ENCODE data around the gene SNAP29.
"Not testable (repeated sequence)": the region's sequence is repeated elsewhere in the genome, so short reads cannot be mapped to it uniquely, and the experiment has no call there.

The SNAP29 gene

DNA sequence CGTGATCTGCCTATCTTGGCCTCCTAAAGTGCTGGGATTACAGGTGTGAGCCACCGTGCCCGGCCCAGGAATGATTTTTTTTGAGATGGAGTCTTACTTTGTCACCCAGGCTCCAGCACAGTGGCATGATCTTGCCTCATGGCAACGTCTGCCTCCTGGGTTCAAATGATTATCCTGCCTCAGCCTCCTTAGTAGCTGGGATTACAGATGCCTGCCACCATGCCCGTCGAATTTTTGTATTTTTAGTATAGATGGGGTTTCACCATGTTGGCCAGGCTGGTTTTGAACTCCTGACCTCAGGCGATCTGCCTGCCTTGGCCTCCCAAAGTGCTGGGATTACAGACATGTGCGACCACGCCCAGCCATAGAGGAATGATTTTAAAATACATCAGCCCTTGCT, 76.2 kb downstream of the SNAP29 start:
- not testable (repeated sequence) for DNase-seq

DNA sequence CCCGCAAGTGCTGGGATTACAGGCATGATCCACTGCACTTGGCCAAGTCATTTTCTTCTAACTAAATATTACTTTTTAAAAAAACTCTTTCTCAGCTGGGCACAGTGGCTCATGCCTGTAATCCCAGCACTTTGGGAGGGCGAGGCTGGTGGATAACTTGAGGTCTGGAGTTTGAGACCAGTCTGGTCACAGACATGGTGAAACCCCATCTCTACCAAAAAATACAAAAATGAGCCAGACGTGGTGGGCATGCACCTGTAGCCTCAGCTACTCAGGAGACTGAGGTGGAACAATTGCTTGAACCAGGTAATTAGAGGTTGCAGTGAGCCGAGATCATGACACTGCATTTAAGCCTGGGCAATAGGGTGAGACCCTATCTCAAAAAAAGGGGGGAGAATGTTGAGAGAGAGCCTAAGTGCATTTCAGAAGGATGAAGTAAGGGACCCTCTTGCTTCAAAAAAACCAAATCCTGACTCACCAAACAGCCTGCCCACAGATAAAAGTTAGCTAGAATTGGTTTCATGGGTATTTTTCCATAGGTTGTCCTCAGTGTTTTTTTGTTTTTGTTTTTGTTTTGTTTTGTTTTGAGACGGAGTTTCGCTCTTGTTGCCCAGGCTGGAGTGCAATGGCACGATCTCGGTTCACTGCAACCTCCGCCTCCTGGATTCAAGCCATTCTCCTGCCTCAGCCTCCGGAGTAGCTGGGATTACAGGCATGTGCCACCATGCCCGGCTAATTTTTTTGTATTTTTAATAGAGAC, 77.2 kb downstream of the SNAP29 start:
- not testable (repeated sequence) for DNase-seq

DNA sequence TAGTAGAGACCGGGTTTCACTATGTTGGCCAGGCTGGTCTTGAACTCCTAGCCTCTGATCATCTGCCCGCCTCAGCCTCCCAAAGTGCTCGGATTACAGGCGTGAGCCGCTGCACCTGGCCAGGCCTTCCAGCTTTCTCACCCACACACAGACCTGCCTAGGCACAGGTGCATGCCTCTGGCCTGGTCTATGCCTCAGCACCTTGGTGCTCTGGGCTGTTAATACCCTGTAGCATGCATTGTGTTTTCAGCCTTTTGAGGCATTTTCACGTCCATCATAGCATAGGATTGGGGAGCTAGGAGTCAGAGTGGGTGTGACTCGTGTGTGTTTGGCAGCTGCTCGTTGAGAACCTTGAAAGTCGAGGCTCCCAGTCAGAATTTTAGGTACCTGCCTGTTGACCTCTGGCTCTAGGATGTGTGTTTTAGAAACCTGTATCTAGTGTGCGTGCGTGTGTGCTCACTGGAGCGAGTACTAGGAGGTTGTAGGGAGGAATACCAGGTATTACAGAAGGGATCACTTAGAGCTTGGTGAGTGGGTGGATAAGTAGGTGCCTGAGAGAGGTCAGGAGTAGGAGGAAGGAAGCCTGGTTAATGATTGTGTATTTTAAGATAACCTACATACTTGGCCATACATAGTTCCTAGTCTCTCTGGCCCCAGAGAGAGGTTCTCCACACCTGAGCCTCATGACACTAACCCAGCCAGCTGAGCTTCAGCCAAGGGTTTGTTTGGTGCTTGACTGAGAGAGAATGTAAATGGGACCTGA, 78.4 kb downstream of the SNAP29 start:
- DNase-seq: no peak

DNA sequence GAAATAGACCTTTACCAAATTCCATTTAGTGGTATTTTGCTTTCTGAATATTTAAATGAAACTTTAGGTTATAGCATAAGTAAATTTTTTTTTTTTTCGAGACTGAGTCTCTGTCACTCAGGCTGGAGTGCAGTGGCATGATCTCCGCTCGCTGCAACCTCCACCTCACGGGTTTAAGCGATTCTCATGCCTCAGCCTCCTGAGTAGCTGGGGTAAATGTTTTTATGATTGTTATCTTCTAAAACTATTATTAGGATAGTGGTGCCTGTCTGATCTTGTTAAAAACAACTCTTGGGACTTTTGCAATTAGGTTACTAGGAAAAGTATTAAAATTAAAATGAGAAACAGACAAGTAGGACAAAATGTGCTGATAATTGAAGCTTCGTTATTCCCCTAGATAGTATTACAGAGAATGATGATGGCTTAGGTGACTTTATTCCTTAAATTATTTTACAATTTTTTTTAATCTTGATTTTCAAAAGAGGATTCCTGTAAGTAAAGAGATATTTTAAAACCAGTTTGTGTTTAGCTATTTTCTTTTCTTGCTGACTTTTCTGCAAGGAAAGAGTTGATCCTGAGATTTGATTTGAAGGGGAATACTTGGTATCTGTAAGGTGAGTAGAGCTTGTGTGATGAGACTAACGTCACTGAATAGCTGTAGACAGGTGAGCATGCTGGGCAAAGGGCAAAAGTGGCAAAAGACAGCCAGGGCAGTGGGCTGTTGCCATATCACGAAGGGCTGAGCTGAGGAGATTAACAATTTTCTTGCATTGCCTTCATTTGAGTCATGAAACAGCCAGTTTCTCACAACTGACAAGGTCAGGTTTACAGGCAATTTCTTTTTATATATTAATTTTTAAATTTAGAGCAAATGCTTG, 79.2 kb downstream of the SNAP29 start:
- DNase-seq: no peak

DNA sequence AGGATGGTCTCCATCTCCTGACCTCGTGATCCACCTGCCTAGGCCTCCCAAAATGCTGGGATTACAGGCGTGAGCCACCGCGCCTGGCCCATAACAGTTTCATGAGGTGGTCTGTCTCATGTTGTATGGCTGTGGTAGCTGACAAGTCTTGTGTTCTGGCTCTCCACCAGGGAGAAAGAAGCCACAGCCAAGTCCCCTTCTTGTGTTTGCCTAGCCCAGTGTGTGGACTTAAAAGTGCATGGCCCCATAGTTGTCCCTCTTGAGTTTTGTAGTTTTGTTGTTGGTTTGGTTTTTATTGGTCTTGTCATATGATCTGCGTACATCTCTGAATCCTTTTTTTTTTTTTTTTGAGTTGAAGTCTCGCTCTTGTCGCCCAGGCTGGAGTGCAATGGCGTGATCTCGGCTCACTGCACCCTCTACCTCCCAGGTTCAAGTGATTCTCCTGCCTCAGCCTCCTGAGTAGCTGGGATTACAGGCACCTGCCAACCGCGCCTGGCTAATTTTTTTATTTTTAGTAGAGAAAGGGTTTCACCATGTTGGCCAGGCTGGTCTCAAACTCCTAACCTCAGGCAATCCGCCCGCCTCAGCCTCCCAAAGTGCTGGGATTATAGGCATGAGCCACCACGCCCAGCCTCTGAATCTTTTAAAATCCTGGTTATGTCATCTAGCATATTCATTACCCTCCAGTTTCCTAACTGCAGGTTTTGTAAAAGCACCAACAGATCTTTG, 80.8 kb downstream of the SNAP29 start:
- DNase-seq: not testable (repeated sequence)

DNA sequence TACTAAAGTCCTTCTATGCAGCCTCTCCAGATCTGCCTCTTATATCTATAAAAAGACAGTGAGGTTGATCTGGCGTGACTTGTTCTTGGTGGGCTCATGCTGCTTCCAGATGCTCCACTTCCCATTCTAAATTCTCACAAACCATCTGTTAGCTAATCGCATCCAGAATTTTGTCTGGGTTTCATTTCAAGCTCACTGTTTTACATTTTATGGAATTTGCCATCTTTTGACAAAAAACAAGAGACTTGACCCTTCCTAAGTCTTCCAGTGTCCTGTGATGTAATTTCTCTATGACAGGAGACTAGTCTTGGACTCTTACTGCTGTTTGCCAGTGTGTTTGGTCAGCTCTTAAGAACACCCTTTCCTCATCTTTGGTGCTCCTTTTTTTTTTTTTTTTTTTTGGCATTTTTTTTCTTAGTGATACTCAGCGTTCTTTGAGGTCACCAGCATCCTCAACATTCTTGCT, 81.4 kb downstream of the SNAP29 start:
- no peak for DNase-seq
